H9 (cell line): Measurements from ENCODE around the gene MKRN2OS. TPM values are rescaled to one million over a fixed set of nuclear protein-coding genes. Genes with fewer than 3 reads are reported as not detected.

Experiments used
- DNase-seq: peaks from one replicate; pipeline ENCODE4 v3.0.0-alpha.2; 2017
- H2AFZ ChIP-seq: one replicate; pipeline ENCODE4 v1.6.1; 2013; ENCODE audit warnings: mild to moderate bottlenecking, low read length, control low read depth, moderate library complexity
- H2AK5ac ChIP-seq: 2 replicates; pipeline ENCODE4 v1.6.1; 2013; ENCODE audit warnings: low read length, control low read depth, mixed read lengths; ENCODE audit not compliant: insufficient read length
- H2BK120ac ChIP-seq: one replicate; pipeline ENCODE4 v1.6.1; 2013; ENCODE audit warnings: low read depth, mild to moderate bottlenecking, low read length, control low read depth, inconsistent platforms; ENCODE audit not compliant: poor library complexity, severe bottlenecking
- H2BK12ac ChIP-seq: 2 replicates; pipeline ENCODE4 v1.6.1; 2013; ENCODE audit warnings: low read length, control low read depth, mixed read lengths, low read depth; ENCODE audit not compliant: insufficient read length
- H2BK15ac ChIP-seq: 2 replicates; pipeline ENCODE4 v1.6.1; 2013; ENCODE audit warnings: low read depth, low read length, control low read depth
- H2BK20ac ChIP-seq: one replicate; pipeline ENCODE4 v1.6.1; 2013; ENCODE audit warnings: low read depth, mild to moderate bottlenecking, low read length, control low read depth, inconsistent platforms; ENCODE audit not compliant: poor library complexity, severe bottlenecking
- H2BK5ac ChIP-seq: 2 replicates; pipeline ENCODE4 v1.6.1; 2013; ENCODE audit warnings: low read length, control low read depth, mixed read lengths; ENCODE audit not compliant: insufficient read length
- H3K14ac ChIP-seq: 2 replicates; pipeline ENCODE4 v1.6.1; 2013; ENCODE audit warnings: low read length, control low read depth; ENCODE audit not compliant: insufficient read depth
- H3K18ac ChIP-seq: 2 replicates; pipeline ENCODE4 v1.6.1; 2013; ENCODE audit warnings: low read depth, mild to moderate bottlenecking, mixed read lengths, low read length, control low read depth; ENCODE audit not compliant: insufficient read length
- H3K23ac ChIP-seq: 2 replicates; pipeline ENCODE4 v1.6.1; 2013; ENCODE audit warnings: low read length, control low read depth, mixed read lengths, low read depth; ENCODE audit not compliant: insufficient read length
- H3K23me2 ChIP-seq: 2 replicates; pipeline ENCODE4 v1.6.1; 2013; ENCODE audit warnings: low read depth, mild to moderate bottlenecking, mixed read lengths, low read length, control low read depth; ENCODE audit not compliant: insufficient read length, poor library complexity, severe bottlenecking
- H3K27ac ChIP-seq: 2 replicates; pipeline ENCODE4 v1.5.1; 2013; ENCODE audit warnings: low read length, control low read depth, mixed read lengths, low read depth; ENCODE audit not compliant: insufficient read length
- H3K27me3 ChIP-seq: 2 replicates; pipeline ENCODE4 v1.6.1; 2013; ENCODE audit warnings: low read length, control low read depth, inconsistent platforms; ENCODE audit not compliant: insufficient read depth
- H3K4ac ChIP-seq: 2 replicates; pipeline ENCODE4 v1.6.1; 2013; ENCODE audit warnings: low read depth, mild to moderate bottlenecking, control low read depth, inconsistent platforms, low read length, moderate library complexity
- H3K4me1 ChIP-seq: 2 replicates; pipeline ENCODE4 v1.6.1; 2013; ENCODE audit warnings: low read length, control low read depth, inconsistent platforms; ENCODE audit not compliant: insufficient read depth
- H3K4me2 ChIP-seq: 2 replicates; pipeline ENCODE4 v1.6.1; 2013; ENCODE audit warnings: low read length, control low read depth, mixed read lengths; ENCODE audit not compliant: insufficient read length, insufficient read depth
- H3K56ac ChIP-seq: 2 replicates; pipeline ENCODE4 v1.6.1; 2013; ENCODE audit warnings: low read depth, mild to moderate bottlenecking, mixed read lengths, low read length, control low read depth; ENCODE audit not compliant: insufficient read length
- H3K79me1 ChIP-seq: 2 replicates; pipeline ENCODE4 v1.6.1; 2013; ENCODE audit warnings: low read depth, mild to moderate bottlenecking, moderate library complexity, low read length, control low read depth, inconsistent platforms; ENCODE audit not compliant: insufficient read depth, poor library complexity, severe bottlenecking
- H3K79me2 ChIP-seq: 2 replicates; pipeline ENCODE4 v1.6.1; 2013; ENCODE audit warnings: low read length, control low read depth, inconsistent platforms; ENCODE audit not compliant: insufficient read depth
- H3K9ac ChIP-seq: 2 replicates; pipeline ENCODE4 v1.6.1; 2013; ENCODE audit warnings: low read length, control low read depth, mixed read lengths; ENCODE audit not compliant: insufficient read length; ENCODE audit errors: extremely low read depth
- H3K9me3 ChIP-seq: one replicate; pipeline ENCODE4 v1.6.1; 2013; ENCODE audit warnings: low read depth, low read length, inconsistent platforms; ENCODE audit not compliant: control insufficient read depth
- H3T11ph ChIP-seq: one replicate; pipeline ENCODE4 v1.6.1; 2013; ENCODE audit warnings: mild to moderate bottlenecking, low read length, control low read depth, inconsistent platforms
- H4K20me1 ChIP-seq: one replicate; pipeline ENCODE4 v1.6.1; 2013; ENCODE audit not compliant: control insufficient read depth, insufficient read length, insufficient read depth
- H4K5ac ChIP-seq: 2 replicates; pipeline ENCODE4 v1.6.1; 2013; ENCODE audit warnings: low read depth, mild to moderate bottlenecking, mixed read lengths, low read length, control low read depth; ENCODE audit not compliant: insufficient read length
- H4K8ac ChIP-seq: replicated peaks from 2 replicates; pipeline ENCODE4 v1.6.1; 2013; ENCODE audit warnings: low read length, control low read depth, mixed read lengths, low read depth; ENCODE audit not compliant: insufficient read length
- H4K91ac ChIP-seq: 2 replicates; pipeline ENCODE4 v1.6.1; 2013; ENCODE audit warnings: low read depth, mild to moderate bottlenecking, moderate library complexity, mixed read lengths, low read length, control low read depth; ENCODE audit not compliant: insufficient read length
- H3K27ac Mint-ChIP-seq, 3 experiments: 2 replicates in 2 of 3; 3 replicates in 1 of 3; pipeline ENCODE4 v1.8.0; 2020 to 2021; ENCODE audit warnings: mixed read lengths in 3 of 3, mild to moderate bottlenecking in 1 of 3, moderate library complexity in 1 of 3
- H3K27me3 Mint-ChIP-seq: 2 replicates; pipeline ENCODE4 v1.8.0; 2021; ENCODE audit warnings: low read depth, mild to moderate bottlenecking, moderate library complexity, mixed read lengths
- H3K36me3 Mint-ChIP-seq, 3 experiments: 2 replicates in 2 of 3; 3 replicates in 1 of 3; pipeline ENCODE4 v1.8.0; 2020 to 2021; ENCODE audit warnings: low read depth in 3 of 3, mixed read lengths in 3 of 3; ENCODE audit not compliant: insufficient read depth in 1 of 3
- H3K4me1 Mint-ChIP-seq, 2 experiments: 2 replicates each; pipeline ENCODE4 v1.8.0; 2020; ENCODE audit warnings: mixed read lengths in 2 of 2
- H3K4me3 Mint-ChIP-seq, 2 experiments: 2 replicates in 1 of 2; 3 replicates in 1 of 2; pipeline ENCODE4 v1.8.0; 2020 to 2021; ENCODE audit warnings: mild to moderate bottlenecking in 2 of 2, mixed read lengths in 2 of 2, moderate library complexity in 1 of 2
- H3K9me3 Mint-ChIP-seq, 2 experiments: 2 replicates in 1 of 2; 3 replicates in 1 of 2; pipeline ENCODE4 v1.8.0; 2020; ENCODE audit warnings: mild to moderate bottlenecking in 2 of 2, mixed read lengths in 2 of 2, moderate library complexity in 1 of 2
- WGBS: extraction: QIAGEN DNeasy Blood & Tissue Kit; methylation state at CpG from one replicate; pipeline ENCODE4 v1.1.7; 2013; ENCODE audit warnings: missing lambda C conversion rate, low lambda C conversion rate, mixed read lengths; ENCODE audit not compliant: insufficient read length; ENCODE audit errors: extremely low coverage; 5-methylcytosine and 5-hydroxymethylcytosine counted together
- total RNA-seq: library from RNA; stranded (reverse); gene quantifications from 2 replicates; pipeline ENCODE4 v1.2.1, GENCODE V29; 2021
- TF ChIP-seq, protein P1 (sequence below): fragments of 200-600 bp; sonication (generic); conservative IDR thresholded peaks from 3 replicates; pipeline ENCODE4 v1.8.0; 2021; ENCODE audit warnings: antibody characterized with exemption, mild to moderate bottlenecking

Gene MKRN2OS
- total RNA-seq, 1 experiment from 2014 or later = 0.44 TPM

DNA sequence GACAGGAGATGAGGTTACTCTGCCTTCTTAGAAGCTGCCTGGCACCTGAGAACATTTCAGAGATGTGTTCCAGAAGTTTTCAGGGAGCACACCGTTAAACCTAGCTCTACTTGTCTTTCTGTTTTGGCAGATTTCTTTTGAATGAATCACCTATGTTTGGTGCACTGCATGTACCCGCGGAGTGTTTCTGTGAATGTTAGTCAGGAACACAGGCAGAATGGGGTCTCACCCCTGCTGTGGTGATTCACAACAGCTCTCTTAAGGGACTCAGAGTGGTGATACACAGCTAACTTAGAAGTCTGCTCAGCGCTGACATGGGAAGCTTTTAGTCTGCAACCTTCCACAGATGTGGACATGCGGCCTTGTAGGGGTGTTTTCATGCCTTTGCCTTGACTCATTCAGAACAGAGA lies 37.0 kb downstream of the MKRN2OS start:
- peak overlapping the region in 1 of 3 experiments; percentile 32; a peak in 1 of 7 replicates for H3K27ac Mint-ChIP-seq
- Histone ChIP-seq H4K8ac (no peak overlapping the region), H3K9me3 (no peaks in the 10 kb centered on the region), H3K56ac (no peak overlapping the region), H2BK20ac (no peak overlapping the region), H3K14ac (no peak overlapping the region), H3K4me2 (no peak overlapping the region), H3K18ac (no peak overlapping the region), H3K27ac (no peak overlapping the region), H2BK12ac (no peak overlapping the region), H4K20me1 (no peaks in the 10 kb centered on the region), H3K23me2 (no peaks in the 10 kb centered on the region), H2AFZ (no peak overlapping the region), H3K23ac (no peak overlapping the region), H2BK120ac (no peak overlapping the region), H3K27me3 (no peaks in the 10 kb centered on the region), H2BK15ac (no peak overlapping the region), H4K91ac (no peak overlapping the region), H3K79me1 (no peaks in the 10 kb centered on the region), H3K4me1 (no peaks in the 10 kb centered on the region), H2BK5ac (no peak overlapping the region), H4K5ac (no peak overlapping the region), H3K4ac (no peak overlapping the region), H3K79me2 (no peaks in the 10 kb centered on the region), H3T11ph (no peak overlapping the region), H3K9ac (no peak overlapping the region), H2AK5ac (no peak overlapping the region)
- H3K4me3 Mint-ChIP-seq = no peak overlapping the region
- no peaks in the 10 kb centered on the region for H3K27me3 Mint-ChIP-seq
- no peaks in the 10 kb centered on the region for H3K9me3 Mint-ChIP-seq
- TF ChIP-seq, protein P1, sequence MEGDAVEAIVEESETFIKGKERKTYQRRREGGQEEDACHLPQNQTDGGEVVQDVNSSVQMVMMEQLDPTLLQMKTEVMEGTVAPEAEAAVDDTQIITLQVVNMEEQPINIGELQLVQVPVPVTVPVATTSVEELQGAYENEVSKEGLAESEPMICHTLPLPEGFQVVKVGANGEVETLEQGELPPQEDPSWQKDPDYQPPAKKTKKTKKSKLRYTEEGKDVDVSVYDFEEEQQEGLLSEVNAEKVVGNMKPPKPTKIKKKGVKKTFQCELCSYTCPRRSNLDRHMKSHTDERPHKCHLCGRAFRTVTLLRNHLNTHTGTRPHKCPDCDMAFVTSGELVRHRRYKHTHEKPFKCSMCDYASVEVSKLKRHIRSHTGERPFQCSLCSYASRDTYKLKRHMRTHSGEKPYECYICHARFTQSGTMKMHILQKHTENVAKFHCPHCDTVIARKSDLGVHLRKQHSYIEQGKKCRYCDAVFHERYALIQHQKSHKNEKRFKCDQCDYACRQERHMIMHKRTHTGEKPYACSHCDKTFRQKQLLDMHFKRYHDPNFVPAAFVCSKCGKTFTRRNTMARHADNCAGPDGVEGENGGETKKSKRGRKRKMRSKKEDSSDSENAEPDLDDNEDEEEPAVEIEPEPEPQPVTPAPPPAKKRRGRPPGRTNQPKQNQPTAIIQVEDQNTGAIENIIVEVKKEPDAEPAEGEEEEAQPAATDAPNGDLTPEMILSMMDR = no peak
- no peaks in the 10 kb centered on the region; a peak in 1 of 4 replicates for H3K4me1 Mint-ChIP-seq
- no peak for DNase-seq
- H3K36me3 Mint-ChIP-seq = peaks cover 16 to 29% (median 28%) of the 10 kb centered on the region in 3 experiments; a peak in 6 of 7 replicates
- WGBS = no CpG with 5 or more reads among the region's 5 CpGs
